D721Med (cell line): ENCODE results near the gene FXYD5.

Experiments used
- DNase-seq: peaks from one replicate; pipeline ENCODE4 v3.0.0; 2011; ENCODE audit warnings: low spot score; ENCODE audit not compliant: insufficient read length
- FAIRE-seq: peaks from 2 replicates; lab custom pipeline; 2011; peaks lifted over from hg19 to GRCh38; lab: Jason Lieb, UNC
- CTCF ChIP-seq: IDR thresholded peaks from 2 replicates; pipeline ENCODE4 v1.5.1; 2012; ENCODE audit warnings: mild to moderate bottlenecking, control low read depth; ENCODE audit not compliant: insufficient read depth; ENCODE audit errors: missing control alignments

The FXYD5 gene

GRCh38 chr19:35176181-35176570, 21.6 kb downstream of the FXYD5 start:
- DNase-seq (no peak), FAIRE-seq (no peak)
- TF ChIP-seq CTCF: no peak

GRCh38 chr19:35177377-35178274, 23.1 kb downstream of the FXYD5 start:
- DNase-seq (no peak), FAIRE-seq (no peak)
- no peak for TF ChIP-seq CTCF

- FAIRE-seq: no peak
- TF ChIP-seq CTCF: no peak
- DNase-seq: no peak
Observed at GRCh38 chr19:35178701-35179100, 24.2 kb downstream of the FXYD5 start.

GRCh38 chr19:35179830-35180229, 25.3 kb downstream of the FXYD5 start:
- FAIRE-seq: no peak
- DNase-seq: no peak
- no peak for TF ChIP-seq CTCF

GRCh38 chr19:35181387-35181786, 26.9 kb downstream of the FXYD5 start:
- DNase-seq: no peak
- TF ChIP-seq CTCF: no peak
- no peak for FAIRE-seq

GRCh38 chr19:35184267-35184666, 29.7 kb downstream of the FXYD5 start:
- FAIRE-seq (no peak), DNase-seq (no peak)
- no peak for TF ChIP-seq CTCF

- DNase-seq (no peak), FAIRE-seq (no peak)
- no peak for TF ChIP-seq CTCF
Observed at GRCh38 chr19:35184884-35185283, 30.3 kb downstream of the FXYD5 start.
